ENCODE data around the gene SPINDOC.

SPINDOC gene

DNA sequence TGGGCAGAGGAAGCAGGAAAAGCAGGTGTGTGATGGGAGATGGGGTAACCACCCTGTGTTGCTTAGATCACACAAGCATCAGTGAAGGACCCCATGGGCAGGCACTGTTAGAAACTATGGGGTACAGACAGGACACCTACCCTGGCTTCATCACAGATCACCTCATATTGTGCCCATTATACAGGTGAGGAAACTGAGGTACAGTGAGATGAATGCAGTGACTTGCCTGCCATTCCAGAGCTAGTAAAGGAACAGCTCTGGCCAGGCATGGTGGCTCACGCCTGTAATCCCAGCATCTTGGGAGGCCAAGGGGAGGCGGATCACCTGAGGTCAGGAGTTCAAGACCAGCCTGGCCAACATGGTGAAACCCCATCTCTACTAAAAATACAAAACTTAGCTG is 19.8 kb downstream of the SPINDOC start:
- DNase-seq (ENCODE audit: low spot score) = no peak

DNA sequence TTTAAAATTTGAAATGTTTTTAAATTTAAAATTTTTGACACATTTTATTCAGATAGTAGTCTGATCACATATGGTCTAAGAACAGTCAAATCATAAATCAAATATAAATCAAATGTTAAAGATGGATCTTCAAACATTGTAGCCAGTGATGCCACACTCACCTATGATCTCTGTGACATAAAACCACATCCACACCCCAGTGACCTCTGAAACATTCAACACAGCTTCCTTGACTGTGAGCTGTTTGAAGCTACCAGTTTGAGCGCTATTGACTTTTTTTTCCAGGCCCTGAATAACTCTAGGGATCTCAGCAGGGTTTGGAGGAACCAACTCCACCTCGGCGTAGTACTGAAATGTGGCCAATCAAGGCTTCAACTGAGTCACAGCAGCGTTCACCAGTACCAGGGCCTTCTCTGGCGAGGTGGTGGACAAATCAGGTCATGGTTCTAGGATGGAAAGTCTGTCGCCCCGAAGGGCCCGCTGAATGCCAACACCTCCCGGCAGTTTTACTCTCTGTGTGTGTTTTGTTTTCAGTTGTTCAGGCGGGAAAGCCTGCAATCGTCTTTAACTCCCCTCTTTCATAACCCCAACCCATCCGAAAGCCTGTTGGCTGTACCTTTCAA is 21.4 kb downstream of the SPINDOC start:
- DNase-seq (ENCODE audit: low spot score) = no peak

DNA sequence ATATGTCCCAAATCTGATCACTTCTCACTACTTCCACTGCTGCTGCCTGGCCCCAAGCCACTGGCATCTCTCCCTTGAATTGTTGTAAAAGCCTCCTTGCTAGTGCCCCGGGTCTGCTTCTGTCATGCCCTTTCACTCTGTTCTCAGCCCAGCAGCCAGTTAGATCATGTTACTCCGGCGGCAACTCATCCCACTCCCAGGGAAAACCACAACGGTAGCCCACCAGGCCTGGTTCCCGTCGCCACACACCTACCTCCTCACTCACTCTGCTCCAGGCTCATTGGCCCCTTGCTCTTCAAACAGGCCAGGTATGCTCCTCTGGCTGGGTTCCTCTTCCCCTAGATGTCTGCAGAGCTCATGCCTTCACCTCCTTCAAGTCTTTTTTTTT is 21.9 kb downstream of the SPINDOC start:
- DNase-seq (ENCODE audit: low spot score) = no peak

DNA sequence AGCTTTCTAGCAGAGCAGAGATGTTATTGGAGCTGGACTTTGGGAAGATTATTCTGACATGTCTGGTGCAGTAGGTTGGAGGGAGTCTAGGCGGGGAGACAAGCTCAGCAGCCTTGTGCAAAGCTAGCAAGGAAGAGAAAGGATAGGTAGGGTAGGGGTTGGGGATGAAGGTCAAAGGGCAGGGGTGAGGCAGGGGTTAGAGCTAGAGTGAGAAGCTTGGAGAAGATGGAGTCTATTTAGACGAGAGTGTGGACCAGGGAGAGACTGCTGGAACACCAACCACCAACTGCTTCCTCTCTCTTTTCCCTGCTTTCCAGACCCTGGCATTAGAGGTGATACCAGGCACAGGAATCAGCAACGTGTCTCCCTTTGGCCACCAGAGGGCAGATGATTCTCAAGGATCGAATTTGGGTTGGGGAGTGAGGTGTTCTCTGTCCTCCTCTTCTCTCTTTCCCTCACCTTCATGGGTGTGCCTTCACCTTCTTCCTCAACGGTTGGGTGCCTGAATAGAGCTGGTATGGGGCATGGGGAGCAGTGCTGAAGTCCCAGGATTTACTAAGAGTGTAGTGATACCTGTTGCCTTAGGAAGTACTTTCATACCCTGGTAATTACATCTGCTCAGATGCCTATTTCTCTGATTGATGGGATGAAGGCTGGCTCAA is 23.9 kb downstream of the SPINDOC start:
- DNase-seq (ENCODE audit: low spot score) = peak; percentile 76

DNA sequence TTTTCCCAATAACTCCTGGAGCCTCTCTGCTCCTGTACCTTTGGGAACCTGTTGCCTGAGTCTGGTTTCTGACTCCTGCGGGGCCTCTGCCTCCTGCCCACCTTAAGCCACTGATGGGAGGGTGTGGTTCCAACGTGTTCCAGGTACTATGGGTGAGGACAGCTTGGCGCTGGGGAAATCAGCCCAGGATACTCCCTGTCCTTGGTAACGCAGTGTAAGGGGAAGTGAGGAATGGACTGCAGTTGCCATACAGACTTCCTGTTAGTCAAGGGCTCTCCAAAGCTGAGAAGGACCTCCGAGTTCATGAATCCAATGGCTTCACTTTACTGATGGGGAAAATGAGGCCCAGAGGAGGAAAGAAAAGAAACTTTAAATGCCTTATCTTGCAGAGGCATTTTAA is 24.5 kb downstream of the SPINDOC start:
- no peak for DNase-seq (ENCODE audit: low spot score)

DNA sequence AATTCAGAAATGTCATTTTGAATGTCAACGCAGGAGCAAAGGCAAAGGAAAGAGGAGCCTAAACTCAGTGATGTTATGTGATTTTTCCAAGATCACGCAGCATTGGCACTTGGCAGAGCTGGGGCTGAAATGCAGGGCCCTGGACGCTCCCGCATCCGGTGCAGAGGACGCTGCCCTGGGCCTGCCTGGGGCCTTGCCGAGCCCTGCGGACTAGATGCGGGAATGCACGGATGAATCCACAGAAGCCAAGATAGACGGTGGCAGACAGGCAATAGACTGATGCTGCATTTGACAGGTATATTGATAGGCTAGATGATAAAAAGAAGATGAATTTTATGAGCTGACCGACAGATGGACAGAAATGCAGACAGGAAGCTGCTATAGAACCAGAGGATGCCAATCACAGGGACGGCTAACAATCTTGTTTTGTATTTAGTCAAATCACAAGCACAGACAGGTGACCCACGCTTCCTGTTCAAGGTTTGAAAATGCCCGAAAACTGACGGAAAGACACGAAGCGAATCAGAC is 25.0 kb downstream of the SPINDOC start:
- DNase-seq (ENCODE audit: low spot score) = no peak

DNA sequence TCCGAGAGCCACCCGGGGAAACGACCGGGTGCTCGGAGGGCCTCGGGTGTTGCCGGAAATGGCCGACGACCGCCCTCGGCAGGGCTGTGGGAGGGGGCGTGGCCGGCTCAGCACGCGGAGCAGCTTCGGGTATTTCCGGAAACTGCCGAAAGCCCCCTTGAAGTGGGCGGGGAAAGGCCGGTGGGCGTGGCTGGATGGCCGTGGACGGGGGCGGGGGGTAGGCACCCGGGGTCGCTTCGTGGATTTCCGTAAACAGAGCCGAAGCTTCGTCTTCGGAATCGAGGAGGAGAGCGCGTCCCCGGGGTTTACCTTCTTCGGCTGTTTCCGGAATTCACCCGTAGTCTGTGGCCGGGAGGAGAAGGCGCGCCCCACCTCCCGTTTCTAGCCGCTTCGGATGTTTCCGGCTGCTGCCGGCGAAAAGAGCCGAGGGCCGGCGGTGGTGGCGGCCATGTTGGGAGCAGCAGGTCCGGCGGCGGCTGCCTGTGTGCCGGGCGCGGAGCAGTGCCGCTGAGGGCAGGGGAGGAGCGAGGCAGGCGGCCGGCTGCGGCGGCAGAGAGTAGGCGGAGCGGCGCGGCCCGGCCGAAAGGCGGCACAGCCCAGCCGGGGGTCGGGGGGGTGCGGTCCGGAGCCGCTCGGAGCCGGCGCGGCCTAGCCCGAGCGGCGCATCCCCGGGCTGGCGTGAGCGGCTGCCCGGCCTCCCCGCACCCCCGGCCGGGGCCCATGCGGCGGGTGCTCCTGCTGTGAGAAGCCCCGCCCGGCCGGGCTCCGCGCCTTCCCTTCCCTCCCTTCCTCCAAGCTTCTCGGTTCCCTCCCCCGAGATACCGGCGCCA is 25.6 kb downstream of the SPINDOC start, which contains the start of gene MARK2:
Gene MARK2, plus strand, starts transcription at position 433 of the 830 bp plus-strand sequence. Its CDS starts 397 bp downstream, at position 830.
- DNase-seq (ENCODE audit: low spot score) = peak; percentile 98

DNA sequence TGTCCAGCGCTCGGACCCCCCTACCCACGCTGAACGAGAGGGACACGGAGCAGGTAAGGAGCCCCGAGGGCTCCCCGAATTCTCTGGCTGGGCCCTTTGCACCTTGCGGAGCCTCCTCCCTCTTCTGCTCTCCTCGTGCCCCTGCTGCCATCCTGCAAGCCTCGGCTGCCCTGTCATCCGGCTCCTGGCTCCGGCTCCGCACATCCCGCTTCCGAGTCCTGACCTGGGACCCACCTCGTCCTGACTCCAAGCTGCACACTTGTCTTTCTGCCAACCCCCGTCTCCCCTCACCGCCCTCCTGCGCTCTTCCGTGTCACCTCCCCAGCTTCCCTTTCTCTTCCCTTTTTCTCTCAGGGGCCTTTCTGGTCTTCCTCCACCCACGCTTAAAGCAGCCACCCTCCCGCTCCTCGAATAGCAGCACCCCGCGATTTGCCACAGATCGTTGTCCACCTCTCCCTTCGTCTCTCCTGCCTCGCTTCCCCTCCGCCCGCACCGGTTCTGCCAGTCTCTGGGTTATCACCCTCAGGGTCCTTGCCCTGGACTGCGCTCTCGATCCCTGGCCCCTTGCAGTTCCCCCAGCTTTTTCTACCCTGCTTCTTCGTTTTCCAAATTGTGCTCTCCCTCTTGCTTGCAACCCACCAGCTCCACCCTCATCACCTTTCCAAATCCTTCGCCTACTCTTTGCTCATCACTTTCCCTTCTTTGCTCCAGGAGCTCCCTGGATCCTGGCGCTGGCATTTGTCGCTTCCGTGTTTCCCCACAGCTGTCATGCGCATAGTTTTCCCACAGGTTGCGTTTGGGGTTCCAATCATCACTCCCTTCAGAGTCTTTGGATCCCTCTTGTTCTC is 26.5 kb downstream of the SPINDOC start:
- peak; percentile 55 for DNase-seq (ENCODE audit: low spot score)

DNA sequence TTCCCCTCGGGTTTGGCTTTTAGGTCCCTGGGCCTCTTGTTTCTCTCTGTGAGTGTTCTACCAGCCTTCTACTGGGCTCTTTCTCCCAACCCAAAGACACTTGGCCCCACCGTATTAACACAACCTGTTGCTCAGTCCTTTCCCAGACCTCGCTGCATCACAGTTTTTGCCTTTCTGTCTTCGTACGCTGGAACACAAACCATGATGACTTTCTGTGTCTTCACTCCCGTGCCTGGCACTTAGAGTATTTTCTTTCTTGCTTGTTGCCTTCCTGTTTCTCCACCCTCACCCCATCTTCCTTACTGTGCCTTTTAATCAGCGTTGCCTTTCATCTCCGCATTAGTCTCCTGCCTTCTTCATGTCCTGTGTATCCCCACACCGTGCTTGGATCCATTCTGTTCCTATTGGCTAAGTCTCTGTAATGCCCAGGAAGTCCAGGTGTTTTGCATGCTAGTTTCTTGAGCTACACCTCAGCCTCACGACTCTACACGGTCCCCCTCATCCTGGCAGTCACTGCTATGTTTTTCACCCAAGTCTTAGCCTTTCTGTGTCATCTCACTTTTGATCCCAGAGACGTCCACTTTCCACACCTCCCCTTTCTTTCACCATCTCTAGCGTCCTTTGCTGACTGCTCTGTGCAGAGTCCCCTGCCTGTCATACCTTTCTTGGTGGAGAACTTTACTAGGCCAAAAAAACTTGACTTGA is 27.3 kb downstream of the SPINDOC start:
- DNase-seq (ENCODE audit: low spot score) = no peak

DNA sequence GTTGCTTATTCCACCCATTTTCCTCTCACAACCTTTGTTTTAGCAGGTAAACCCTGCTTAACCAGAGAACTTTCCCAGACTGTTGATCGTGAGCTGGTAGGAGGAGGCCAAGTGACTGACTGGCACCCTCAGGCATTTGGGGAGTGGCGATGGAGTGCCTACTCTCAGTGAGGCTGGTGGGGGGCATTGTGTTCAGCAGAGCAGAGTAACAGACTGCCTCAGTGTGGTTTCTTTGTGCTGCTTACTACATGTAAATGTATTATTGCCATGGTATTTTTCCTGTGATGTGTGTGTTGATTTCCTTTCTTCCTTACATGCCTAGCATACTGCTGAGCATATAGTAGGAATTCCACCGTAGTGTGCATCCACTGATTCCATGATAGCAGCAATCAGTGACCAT is 28.3 kb downstream of the SPINDOC start:
- DNase-seq (ENCODE audit: low spot score) = peak; percentile 59

DNA sequence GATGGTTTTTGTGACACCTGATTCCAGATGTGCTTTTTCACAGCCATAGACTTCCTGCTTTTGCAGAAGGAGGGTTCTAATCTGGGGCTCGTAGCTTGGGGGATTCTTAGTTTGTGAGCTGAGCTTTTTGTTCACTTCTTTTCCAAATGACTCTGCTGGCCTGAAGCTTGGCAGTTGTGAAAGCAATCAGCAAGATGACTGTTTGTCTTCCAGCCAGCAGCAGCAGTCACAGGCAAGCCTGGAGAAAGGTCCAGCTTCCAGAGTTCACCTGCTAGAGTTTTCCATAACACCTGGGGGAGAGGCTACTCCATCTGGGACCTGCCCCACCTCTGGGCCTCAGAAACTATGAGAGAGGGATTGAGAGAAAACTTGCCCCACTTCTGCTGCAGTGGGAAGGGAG is 29.8 kb downstream of the SPINDOC start:
- no peak for DNase-seq (ENCODE audit: low spot score)

DNA sequence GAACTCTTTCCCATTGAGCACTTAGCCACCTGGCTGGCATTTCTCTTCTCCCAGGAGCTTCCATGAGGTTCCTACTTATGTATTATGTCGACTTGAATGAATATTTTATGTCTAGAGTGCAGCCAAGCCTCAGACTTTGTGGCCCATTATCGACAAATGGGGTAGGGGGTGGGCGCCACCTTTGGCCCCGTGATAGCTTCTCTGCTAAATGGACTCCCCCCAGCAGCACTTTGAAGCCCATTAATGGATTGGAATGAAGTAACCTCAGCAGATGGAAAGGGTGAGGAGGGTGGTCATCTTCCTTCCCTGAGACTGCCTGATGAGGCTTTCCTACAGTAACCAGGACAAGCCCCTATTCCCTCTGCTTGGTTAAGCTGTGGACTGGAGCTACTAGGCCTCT is 31.6 kb downstream of the SPINDOC start:
- no peak for DNase-seq (ENCODE audit: low spot score)

DNA sequence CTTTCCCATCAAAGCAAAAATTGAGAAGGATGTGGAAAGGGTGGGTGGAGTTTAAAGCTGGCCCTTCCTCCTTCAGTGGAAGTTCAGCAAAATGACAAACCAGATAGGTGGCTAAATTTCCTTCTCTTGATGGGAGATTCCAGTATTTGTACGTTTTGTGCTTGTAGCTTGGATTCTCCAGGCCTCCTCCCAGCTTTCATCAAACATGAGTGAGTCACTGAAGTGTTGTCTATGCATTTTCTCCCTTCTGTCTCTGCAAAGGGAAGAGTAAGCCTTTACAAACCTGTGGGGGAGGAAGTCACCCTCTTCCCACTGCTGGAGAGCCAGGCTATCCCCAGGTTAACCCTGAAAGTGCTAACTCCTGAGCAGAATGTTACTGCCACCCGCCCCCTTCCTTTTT is 32.0 kb downstream of the SPINDOC start:
- no peak for DNase-seq (ENCODE audit: low spot score)

DNA sequence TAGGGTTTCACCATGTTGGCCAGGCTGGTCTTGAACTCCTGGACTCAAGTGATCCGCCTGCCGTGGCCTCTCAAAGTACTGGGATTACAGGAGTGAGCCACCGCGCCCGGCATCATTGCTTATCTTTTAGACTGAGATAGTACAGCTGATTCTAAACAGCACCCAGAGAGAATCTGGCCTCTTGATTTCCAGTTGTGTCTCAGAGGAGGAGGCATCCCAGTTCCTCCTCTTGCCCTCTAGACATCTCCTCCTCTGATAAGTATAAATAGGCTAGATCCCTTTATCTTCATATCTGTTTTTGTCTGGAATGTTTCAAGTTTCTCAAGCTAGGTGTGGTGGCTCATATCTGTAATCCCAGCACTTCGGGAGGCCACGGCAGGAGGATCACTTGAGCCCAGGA is 32.7 kb downstream of the SPINDOC start:
- no peak for DNase-seq (ENCODE audit: low spot score)

DNA sequence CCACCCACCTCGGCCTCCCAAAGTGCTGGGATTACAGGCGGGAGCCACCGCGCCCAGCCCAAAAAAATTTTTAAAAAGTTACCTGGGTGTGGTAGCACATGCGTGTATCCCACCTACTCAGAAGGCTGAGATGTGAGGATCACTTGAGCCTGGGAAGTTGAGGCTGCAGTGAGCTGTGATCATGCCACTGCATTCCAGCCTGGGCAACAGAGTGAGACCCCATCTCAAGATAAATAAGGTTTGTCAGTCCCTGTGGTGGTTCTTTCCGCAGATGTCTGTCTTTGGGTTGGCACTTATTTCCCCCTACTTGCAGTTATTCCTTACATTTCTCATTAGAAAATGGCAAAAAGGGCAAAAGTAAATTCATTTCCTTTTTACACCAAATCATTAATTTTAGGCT is 33.6 kb downstream of the SPINDOC start:
- DNase-seq (ENCODE audit: low spot score) = no peak

DNA sequence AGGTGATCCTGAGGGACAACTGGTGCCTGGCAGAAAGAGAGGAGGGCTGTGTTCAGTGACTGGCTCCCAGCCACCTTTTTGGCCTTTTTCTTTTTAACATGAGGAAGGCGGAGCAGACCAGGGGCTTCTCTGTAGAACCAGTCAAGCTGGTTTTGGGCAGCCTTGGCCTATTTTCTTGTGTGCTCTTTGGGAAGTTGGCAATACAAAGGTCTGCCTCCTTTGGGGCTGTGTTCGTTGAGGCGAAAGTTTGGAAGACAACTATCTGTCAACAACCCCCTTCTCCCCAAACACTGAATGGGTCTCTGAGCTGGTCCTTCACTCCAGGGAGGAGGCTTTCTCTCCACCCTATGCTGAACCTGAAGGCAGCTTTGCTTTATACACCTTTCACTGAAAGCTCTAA is 34.1 kb downstream of the SPINDOC start:
- no peak for DNase-seq (ENCODE audit: low spot score)

DNA sequence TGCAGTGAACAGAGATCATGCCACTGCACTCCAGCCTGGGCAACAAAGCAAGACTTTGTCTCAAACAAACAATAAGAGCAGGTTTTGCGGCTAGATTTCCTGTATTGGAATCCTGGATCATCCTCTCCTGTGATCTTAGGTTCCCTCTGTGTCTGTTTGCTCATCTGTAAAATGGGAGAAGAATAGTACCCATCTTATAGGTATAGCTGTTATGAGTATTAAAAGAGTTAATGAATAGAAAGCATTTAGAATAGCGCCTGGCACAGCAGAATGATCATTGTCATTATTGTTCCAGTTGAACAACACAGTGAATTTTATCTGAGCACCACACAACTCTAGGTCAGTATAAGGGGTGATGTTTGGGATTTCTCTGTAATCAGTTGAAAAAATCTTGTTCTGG is 36.4 kb downstream of the SPINDOC start:
- no peak for DNase-seq (ENCODE audit: low spot score)

DNA sequence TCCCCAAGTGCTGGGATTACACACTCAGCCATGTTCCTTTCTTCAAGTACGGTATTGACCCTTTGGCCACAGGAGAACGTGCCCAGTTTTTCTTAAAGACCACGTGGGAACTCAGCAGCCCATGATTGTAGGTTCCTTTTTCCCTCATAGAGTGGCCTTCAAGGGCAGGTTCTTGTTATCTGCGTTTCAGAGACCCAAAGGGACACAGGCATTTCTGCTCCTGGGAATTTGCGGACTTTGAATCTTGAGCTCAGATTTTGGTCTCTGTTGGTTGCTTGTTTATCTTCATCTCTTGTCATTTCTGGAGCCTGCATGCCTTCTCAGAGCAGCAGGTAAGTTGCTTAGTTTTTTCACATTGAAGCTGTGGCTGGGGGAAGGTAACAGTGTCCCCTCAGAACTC is 37.7 kb downstream of the SPINDOC start:
- no peak for DNase-seq (ENCODE audit: low spot score)

DNA sequence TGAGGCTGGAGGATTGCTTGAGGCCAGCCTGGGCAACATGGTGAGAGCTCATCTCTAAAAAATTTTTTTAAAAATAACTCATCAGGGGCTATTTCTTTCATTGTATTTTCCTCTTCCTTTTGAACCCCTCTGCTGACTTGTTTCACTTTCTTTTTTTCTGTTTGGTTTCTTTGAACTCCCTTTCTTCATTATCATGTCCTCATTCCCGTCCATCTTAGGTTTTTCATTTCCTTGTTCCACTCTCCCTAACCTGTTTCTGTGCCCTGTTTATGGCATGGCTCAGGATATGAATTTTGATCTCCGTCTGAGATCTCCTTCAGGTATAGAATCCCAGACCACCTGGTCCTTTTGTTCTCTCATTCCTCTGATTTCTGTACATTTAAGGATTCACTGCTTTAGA is 38.1 kb downstream of the SPINDOC start:
- no peak for DNase-seq (ENCODE audit: low spot score)

DNA sequence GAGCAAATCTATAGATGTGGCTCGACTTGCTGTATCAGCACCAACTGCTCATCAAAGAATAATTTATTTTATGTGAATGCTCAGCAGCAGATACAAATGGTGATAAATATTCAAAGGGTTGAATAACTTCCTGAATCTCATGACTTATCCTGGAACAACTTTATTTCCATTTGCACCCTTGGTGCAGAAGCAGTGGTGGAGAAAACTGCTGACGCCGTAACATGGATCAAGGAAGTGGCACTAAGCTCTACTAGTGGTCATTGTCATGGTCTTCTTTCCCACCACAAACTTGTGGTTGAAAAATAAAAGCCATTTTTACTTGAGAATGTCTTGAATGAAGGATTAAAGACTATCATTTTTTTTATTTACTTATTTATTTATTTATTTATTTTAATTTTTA is 40.2 kb downstream of the SPINDOC start:
- no peak for DNase-seq (ENCODE audit: low spot score)

DNA sequence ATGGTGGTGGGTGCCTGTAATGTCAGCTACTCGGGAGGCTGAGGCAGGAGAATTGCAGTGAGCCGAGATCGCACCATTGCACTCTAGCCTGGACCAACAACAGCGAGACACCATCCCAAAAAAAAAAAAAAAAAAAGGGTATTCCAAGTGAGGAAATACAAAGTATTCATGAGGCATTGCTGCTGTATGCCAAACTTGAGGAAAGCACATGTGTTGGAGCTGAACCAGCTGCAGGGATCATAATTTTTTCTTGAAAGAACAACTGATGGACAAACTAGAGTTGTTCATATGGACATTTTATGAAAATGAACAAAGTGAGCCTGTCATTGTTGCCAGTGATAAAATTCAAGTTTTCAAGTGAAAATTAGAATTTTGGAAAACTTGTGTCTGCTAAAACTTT is 41.4 kb downstream of the SPINDOC start:
- DNase-seq (ENCODE audit: low spot score) = no peak

Data from RKO (cell line).